H1 (cell line): ENCODE results near the gene CHN2. TPM values are rescaled to one million over a fixed set of nuclear protein-coding genes. Genes with fewer than 3 reads are reported as not detected.

Experiments used
- CTCF ChIA-PET: fragments of 300-600 bp; sonication (Branson Sonifier 250); formaldehyde crosslinking; loops from one replicate; lab custom pipeline; 2021; ENCODE audit not compliant: partially characterized antibody; lab: Charles Lee
- POLR2A ChIA-PET: fragments of 300-600 bp; sonication (Branson Sonifier 250); formaldehyde crosslinking; loops from one replicate; lab custom pipeline; 2021; ENCODE audit warnings: inconsistent platforms; ENCODE audit not compliant: partially characterized antibody; lab: Charles Lee
- DNase-seq, 2 experiments: peaks; one replicate each; pipeline versions ENCODE4 v3.0.0 to v3.0.0-alpha.2; 2010 to 2022; ENCODE audit warnings: low spot score in 2 of 2, low read depth in 1 of 2, mixed read lengths in 1 of 2
- FAIRE-seq: peaks from 2 replicates; lab custom pipeline; 2011; peaks lifted over from hg19 to GRCh38; lab: Jason Lieb, UNC
- H2AFZ ChIP-seq: 2 replicates; pipeline ENCODE4 v1.8.1; 2012; ENCODE audit warnings: low read length, inconsistent platforms
- H2AK5ac ChIP-seq: 2 replicates; pipeline ENCODE4 v1.6.1; 2013; ENCODE audit warnings: low read depth, low read length
- H2BK120ac ChIP-seq: replicated peaks from 2 replicates; pipeline ENCODE3; 2013; ENCODE audit warnings: low read depth, low read length, inconsistent platforms
- H2BK12ac ChIP-seq: 2 replicates; pipeline ENCODE4 v1.6.1; 2013; ENCODE audit warnings: low read depth, low read length
- H2BK15ac ChIP-seq: 2 replicates; pipeline ENCODE4 v1.6.1; 2013; ENCODE audit warnings: low read length
- H2BK20ac ChIP-seq: 2 replicates; pipeline ENCODE4 v1.6.1; 2013; ENCODE audit warnings: low read length
- H2BK5ac ChIP-seq: 2 replicates; pipeline ENCODE4 v1.6.1; 2013; ENCODE audit warnings: low read depth, low read length
- H3K14ac ChIP-seq: 2 replicates; pipeline ENCODE4 v1.6.1; 2013; ENCODE audit warnings: inconsistent platforms; ENCODE audit not compliant: insufficient read length
- H3K18ac ChIP-seq: 2 replicates; pipeline ENCODE4 v1.6.1; 2013; ENCODE audit warnings: low read length; ENCODE audit errors: extremely low read depth
- H3K23ac ChIP-seq: 2 replicates; pipeline ENCODE4 v1.6.1; 2013; ENCODE audit warnings: inconsistent platforms; ENCODE audit not compliant: insufficient read length
- H3K23me2 ChIP-seq: 2 replicates; pipeline ENCODE4 v1.6.1; 2013; ENCODE audit warnings: low read depth, low read length
- H3K27ac ChIP-seq: 2 replicates; pipeline ENCODE4 v1.6.1; 2011; ENCODE audit warnings: low read depth, low read length, inconsistent platforms
- H3K27me3 ChIP-seq, 4 experiments: replicated peaks in 1 of 4; 1 replicate in 1 of 4; 2 replicates in 3 of 4; pipeline versions ENCODE4 v1.6.1 to v1.8.1; 2011 to 2013; ENCODE audit warnings: low read length in 3 of 4, mild to moderate bottlenecking in 3 of 4, inconsistent platforms in 2 of 4, mixed read lengths in 2 of 4, moderate library complexity in 1 of 4; ENCODE audit not compliant: control insufficient read depth in 3 of 4, insufficient read depth in 3 of 4; ENCODE audit errors: extremely low read depth in 1 of 4
- H3K36me3 ChIP-seq, 4 experiments: 2 replicates each; pipeline versions ENCODE4 v1.6.1 to v1.8.1; 2011 to 2013; ENCODE audit warnings: mild to moderate bottlenecking in 4 of 4, low read length in 3 of 4, moderate library complexity in 2 of 4, control low read depth in 1 of 4, inconsistent platforms in 1 of 4; ENCODE audit not compliant: insufficient read depth in 4 of 4, control insufficient read depth in 2 of 4
- H3K4ac ChIP-seq: replicated peaks from 2 replicates; pipeline ENCODE3; 2013; ENCODE audit warnings: low read length, low read depth, mixed read lengths, inconsistent platforms; ENCODE audit not compliant: insufficient read length
- H3K4me1 ChIP-seq, 4 experiments: replicated peaks in 1 of 4; 1 replicate in 1 of 4; 2 replicates in 3 of 4; pipeline versions ENCODE4 v1.6.1 to v1.8.1; 2011 to 2013; ENCODE audit warnings: low read length in 3 of 4, inconsistent platforms in 2 of 4, mixed read lengths in 1 of 4; ENCODE audit not compliant: insufficient read depth in 4 of 4, control insufficient read depth in 3 of 4
- H3K4me2 ChIP-seq, 2 experiments: 2 replicates each; pipeline versions ENCODE4 v1.6.1 to v1.8.1; 2011 to 2013; ENCODE audit warnings: low read depth in 2 of 2, low read length in 2 of 2, control low read depth in 1 of 2, inconsistent platforms in 1 of 2, mild to moderate bottlenecking in 1 of 2; ENCODE audit not compliant: insufficient read depth in 1 of 2
- H3K4me3 ChIP-seq, 4 experiments: fragments of 200-600, 300-600 bp in 1 of 4; sonication (generic), shearing (Covaris generic), sonication (Bioruptor Twin) in 1 of 4; 2 replicates each; pipeline versions ENCODE4 v1.5.1 to v1.8.1; 2011 to 2016; ENCODE audit warnings: low read length in 4 of 4, low read depth in 3 of 4, control low read depth in 2 of 4, inconsistent platforms in 2 of 4, mild to moderate bottlenecking in 2 of 4, mixed read lengths in 1 of 4, moderate library complexity in 1 of 4; ENCODE audit not compliant: insufficient read depth in 2 of 4; ENCODE audit errors: extremely low read depth in 1 of 4
- H3K56ac ChIP-seq: replicated peaks from 2 replicates; pipeline ENCODE3; 2013; ENCODE audit warnings: low read depth, mild to moderate bottlenecking, mixed read lengths, low read length, inconsistent platforms; ENCODE audit not compliant: insufficient read length
- H3K79me1 ChIP-seq: 2 replicates; pipeline ENCODE4 v1.6.1; 2013; ENCODE audit warnings: low read depth, low read length, control low read depth
- H3K79me2 ChIP-seq, 2 experiments: 2 replicates each; pipeline versions ENCODE4 v1.6.1 to v1.8.1; 2012 to 2013; ENCODE audit warnings: low read length in 2 of 2, mild to moderate bottlenecking in 2 of 2, inconsistent platforms in 1 of 2; ENCODE audit not compliant: insufficient read depth in 2 of 2, control insufficient read depth in 1 of 2
- H3K9ac ChIP-seq, 4 experiments: replicated peaks in 1 of 4; 1 replicate in 1 of 4; 2 replicates in 3 of 4; pipeline versions ENCODE4 v1.6.1 to v1.8.1; 2011 to 2013; ENCODE audit warnings: low read depth in 3 of 4, low read length in 3 of 4, control low read depth in 2 of 4, mild to moderate bottlenecking in 2 of 4, moderate library complexity in 2 of 4, inconsistent platforms in 1 of 4; ENCODE audit errors: extremely low read depth in 1 of 4
- H3K9me3 ChIP-seq, 2 experiments: 2 replicates each; pipeline versions ENCODE4 v1.6.1 to v1.8.1; 2012 to 2013; ENCODE audit warnings: mild to moderate bottlenecking in 2 of 2, moderate library complexity in 2 of 2, control low read depth in 1 of 2, inconsistent platforms in 1 of 2, low read depth in 1 of 2, low read length in 1 of 2, mixed read lengths in 1 of 2; ENCODE audit not compliant: insufficient read depth in 2 of 2
- H4K20me1 ChIP-seq, 2 experiments: replicated peaks in 1 of 2; 2 replicates each; pipeline versions ENCODE3 to v1.8.1; 2011 to 2013; ENCODE audit warnings: inconsistent platforms in 2 of 2, low read length in 2 of 2, mild to moderate bottlenecking in 1 of 2; ENCODE audit not compliant: insufficient read depth in 2 of 2, control insufficient read depth in 1 of 2
- H4K5ac ChIP-seq: 2 replicates; pipeline ENCODE4 v1.6.1; 2013; ENCODE audit warnings: low read length, low read depth, mixed read lengths, inconsistent platforms; ENCODE audit not compliant: insufficient read length
- H4K8ac ChIP-seq: 2 replicates; pipeline ENCODE4 v1.8.0; 2013; ENCODE audit warnings: mild to moderate bottlenecking, moderate library complexity, low read length, inconsistent platforms; ENCODE audit not compliant: insufficient read depth; ENCODE audit errors: extremely low read depth
- H4K91ac ChIP-seq: replicated peaks from 2 replicates; pipeline ENCODE3; 2013; ENCODE audit warnings: low read length, mixed read lengths, inconsistent platforms; ENCODE audit not compliant: insufficient read length
- ASH2L ChIP-seq: fragments of 200-600, 300-600 bp; sonication (generic); IDR thresholded peaks from one replicate; pipeline ENCODE4 v1.7.1; 2017; ENCODE audit warnings: low read length
- BCL11A ChIP-seq, 2 experiments: IDR thresholded peaks; one replicate each; pipeline ENCODE4 v1.6.1; 2011; ENCODE audit warnings: low read depth in 2 of 2, low read length in 2 of 2, mild to moderate bottlenecking in 2 of 2
- CTBP2 ChIP-seq: IDR thresholded peaks from 2 replicates; pipeline ENCODE4 v1.7.0; 2011; ENCODE audit warnings: borderline replicate concordance, mild to moderate bottlenecking, moderate library complexity, mixed read lengths, low read length; ENCODE audit not compliant: insufficient read depth, insufficient read length
- MAFK ChIP-seq: IDR thresholded peaks from 2 replicates; pipeline ENCODE4 v1.6.1; 2012; ENCODE audit warnings: low read depth, mild to moderate bottlenecking, improper control_type of control experiment, low read length
- RBBP5 ChIP-seq: IDR thresholded peaks from 2 replicates; pipeline ENCODE4 v1.7.1; 2012; ENCODE audit warnings: low read depth, mild to moderate bottlenecking, inconsistent platforms, low read length, moderate library complexity, borderline replicate concordance
- SIRT6 ChIP-seq: IDR thresholded peaks from one replicate; pipeline ENCODE4 v1.7.1; 2012; ENCODE audit warnings: low read length, inconsistent platforms
- SP2 ChIP-seq: IDR thresholded peaks from 2 replicates; pipeline ENCODE4 v1.6.1; 2012; ENCODE audit warnings: mild to moderate bottlenecking, low read length, inconsistent platforms
- YY1 ChIP-seq: IDR thresholded peaks from 2 replicates; pipeline ENCODE4 v1.6.1; 2011; ENCODE audit warnings: low read depth, mild to moderate bottlenecking, low read length
- WGBS, 2 experiments: shearing (Covaris generic) in 1 of 2; methylation state at CpG; one replicate each; pipeline versions ENCODE4 v1.1.6 to v1.1.7; 2013 to 2015; ENCODE audit warnings: low lambda C conversion rate in 2 of 2, mixed read lengths in 2 of 2, inconsistent platforms in 1 of 2, low coverage in 1 of 2, missing lambda C conversion rate in 1 of 2; ENCODE audit not compliant: insufficient replicate concordance in 2 of 2, insufficient coverage in 1 of 2, insufficient read length in 1 of 2; ENCODE audit errors: extremely low coverage in 1 of 2, missing lambda C conversion rate in 1 of 2; 5-methylcytosine and 5-hydroxymethylcytosine counted together
- polyA plus RNA-seq, 7 experiments: library from polyadenylated mRNA; depleted of rRNA in 3 of 7; stranded (reverse) in 5 of 7; unstranded in 2 of 7; fragments of >200 nt in 5 of 7; fragments of 200-250 nt in 2 of 7; gene quantifications; 1 replicate in 5 of 7; 2 replicates in 1 of 7; 4 replicates in 1 of 7; pipeline versions ENCODE4 v1.2.1 to v1.2.3, GENCODE V29; 2011 to 2013; ENCODE audit warnings: missing spikeins in 2 of 7, mixed read lengths in 2 of 7
- total RNA-seq: library from RNA; stranded (reverse); fragmentation: NEBNext Ultra II Directional; extraction: Animal tissue kit (Norgen Biotek cat#: 25700); gene quantifications from 2 replicates; pipeline ENCODE4 v1.2.1, GENCODE V29; 2021

CHN2 gene
- total and polyA plus RNA-seq, 2 of the 8 experiments (the other 6 are each of a cell fraction or from before 2014, with no cell fraction given) = 2.9 to 4.8 TPM

- H3K79me1 ChIP-seq = no peaks in the 10 kb centered on the region
- TF ChIP-seq ASH2L (no peak), MAFK (no peak), CTBP2 (no peak), SIRT6 (no peak), YY1 (no peak), SP2 (no peak), BCL11A (IDR thresholded peaks at IDR 0.05; ENCODE audit: low read depth in 2 of 2, low read length in 2 of 2) (no peak), RBBP5 (no peak)
These were observed 223.5 kb downstream of the CHN2 start for GRCh38 chr7:29418056-29418455.

More at GRCh38 chr7:29418056-29418455, 223.5 kb downstream of the CHN2 start:
- Histone ChIP-seq H2AK5ac (no peak overlapping the region), H3K4me2 (no peak overlapping the region), H2BK12ac (no peak overlapping the region), H3K4me1 (no peaks in the 10 kb centered on the region), H3K56ac (no peak overlapping the region), H2AFZ (no peak overlapping the region), H4K8ac (no peak overlapping the region), H4K20me1 (no peaks in the 10 kb centered on the region), H3K27me3 (no peaks in the 10 kb centered on the region), H2BK20ac (no peak overlapping the region), H3K14ac (no peak overlapping the region), H3K4ac (no peak overlapping the region), H4K5ac (no peak overlapping the region), H3K4me3 (no peak overlapping the region), H2BK120ac (no peak overlapping the region), H2BK15ac (no peak overlapping the region), H3K27ac (no peak overlapping the region), H3K36me3 (no peaks in the 10 kb centered on the region), H3K23me2 (no peaks in the 10 kb centered on the region), H2BK5ac (no peak overlapping the region), H3K9ac (no peak overlapping the region), H3K18ac (no peak overlapping the region), H3K9me3 (no peaks in the 10 kb centered on the region), H3K23ac (no peak overlapping the region), H3K79me2 (no peaks in the 10 kb centered on the region), H4K91ac (no peak overlapping the region)
- FAIRE-seq (no peak), DNase-seq (no peak)
- CTCF ChIA-PET = interaction anchor here (0.5 to 1.8 kb wide), 6 partner anchors 9 to 1460 kb away, joined by 3 to 6 read pairs (median 4); no protein-coding TSS in a partner anchor
- POLR2A ChIA-PET = interaction anchor here (0.7 kb wide), 1 partner anchor 13 kb away, joined by 3 read pairs; no protein-coding TSS in a partner anchor
- 91% methylated on average over 12 of the region's 12 CpGs; no CpG with 5 or more reads in 1 of the 2 experiments for WGBS, 2 experiments
